Measurements from ENCODE around the gene PRCP. TPM values are rescaled to one million over a fixed set of nuclear protein-coding genes. Genes with fewer than 3 reads are reported as not detected.

PRCP gene
- total and polyA plus RNA-seq, 2 donors (not counting 1 experiment from before 2014, with no cell fraction given): 24.6 to 37.7 TPM

DNA sequence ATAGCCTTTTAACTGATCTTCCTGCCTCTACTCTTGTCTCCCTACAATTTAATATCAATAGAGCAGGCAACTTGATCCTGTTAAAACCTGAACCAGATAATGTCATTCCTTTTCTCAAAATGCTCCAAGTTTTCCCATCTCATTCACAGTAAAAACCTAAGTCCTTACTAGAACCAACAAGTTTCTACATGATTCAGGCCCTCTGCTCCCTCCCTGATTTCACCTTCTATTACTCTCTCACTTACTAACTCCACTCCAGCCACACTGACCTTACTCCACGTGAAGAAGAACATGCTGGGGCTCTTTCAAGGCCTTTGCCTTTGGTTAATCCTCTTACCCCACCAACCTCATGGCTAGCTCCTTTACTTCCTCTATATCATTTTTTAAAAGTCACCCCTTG lies 71.1 kb downstream of the PRCP start:
- H3K27me3 Mint-ChIP-seq: no peaks in the 10 kb centered on the region
- ATAC-seq (ENCODE audit: low read depth): no peak
- no peak for DNase-seq
- TF ChIP-seq EZH2 (IDR thresholded peaks at IDR 0.05; ENCODE audit: borderline replicate concordance, insufficient read depth, low read depth, low read length, poor library complexity, severe bottlenecking) (no peak), CTCF (IDR thresholded peaks at IDR 0.05) (no peak)
- H3K27me3 ChIP-seq (replicated peaks in 1 of 4; ENCODE audit: control extremely low read depth in 1 of 4, control insufficient read depth in 3 of 4, insufficient read depth in 4 of 4, low read length in 3 of 4): no peaks in the 10 kb centered on the region
- no peak overlapping the region for H2AFZ ChIP-seq (ENCODE audit: insufficient read depth, low read depth, low read length, poor library complexity, severe bottlenecking)
- H3K4me3 ChIP-seq (ENCODE audit: control extremely low read depth in 1 of 5, extremely low read depth in 1 of 5, insufficient read depth in 1 of 5, low read depth in 2 of 5, low read length in 4 of 5): no peak overlapping the region
- no peak overlapping the region for H3K27ac ChIP-seq (ENCODE audit: low read length in 2 of 2)
- intact Hi-C loops (cut with micrococcal nuclease): no loop called here
- H3K4me3 Mint-ChIP-seq: no peak overlapping the region
- WGBS (ENCODE audit: insufficient coverage): 91% methylated on average over 1 of the region's 1 CpG
- no peak overlapping the region for H3K27ac Mint-ChIP-seq
- no peaks in the 10 kb centered on the region for H3K9me3 Mint-ChIP-seq (ENCODE audit: insufficient read depth)
- peaks cover 2% of the 10 kb centered on the region for H3K4me1 Mint-ChIP-seq
- no peaks in the 10 kb centered on the region for H3K9me3 ChIP-seq (ENCODE audit: control extremely low read depth in 1 of 3, control insufficient read depth in 2 of 3, insufficient read depth in 1 of 3, low read length in 2 of 3)
- H3K36me3 ChIP-seq (replicated peaks in 1 of 2; ENCODE audit: control extremely low read depth in 1 of 2, control insufficient read depth in 1 of 2, extremely low read depth in 1 of 2, insufficient read depth in 2 of 2, low read length in 1 of 2): peaks cover 12 to 20% of the 10 kb centered on the region in 2 experiments
- no peak overlapping the region for H3K9ac ChIP-seq (ENCODE audit: low read length)
- H4K20me1 ChIP-seq (ENCODE audit: control insufficient read depth, insufficient read depth, low read length, poor library complexity, severe bottlenecking): no peaks in the 10 kb centered on the region
- CTCF ChIA-PET: no interaction called here
- POLR2A ChIA-PET: no interaction called here
- H3K4me1 ChIP-seq (ENCODE audit: control insufficient read depth in 2 of 2, insufficient read depth in 2 of 2, low read length in 2 of 2): no peaks in the 10 kb centered on the region
- H3K4me2 ChIP-seq (replicated peaks; ENCODE audit: low read depth, low read length, poor library complexity, severe bottlenecking): no peak overlapping the region
- no peaks in the 10 kb centered on the region for H3K79me2 ChIP-seq (ENCODE audit: control insufficient read depth, insufficient read depth, low read length)

- Mint-ChIP-seq H3K4me1 (peaks cover 2% of the 10 kb centered on the region), H3K9me3 (ENCODE audit: insufficient read depth) (no peaks in the 10 kb centered on the region), H3K4me3 (no peak overlapping the region), H3K27ac (no peak overlapping the region), H3K27me3 (no peaks in the 10 kb centered on the region)
- ChIA-PET CTCF (no interaction called here), POLR2A (no interaction called here)
- H2AFZ ChIP-seq (ENCODE audit: insufficient read depth, low read depth, low read length, poor library complexity, severe bottlenecking): no peak overlapping the region
- H3K4me1 ChIP-seq (ENCODE audit: control insufficient read depth in 2 of 2, insufficient read depth in 2 of 2, low read length in 2 of 2): no peaks in the 10 kb centered on the region
- H3K27ac ChIP-seq (ENCODE audit: low read length in 2 of 2): no peak overlapping the region
- H3K4me3 ChIP-seq (ENCODE audit: control extremely low read depth in 1 of 5, extremely low read depth in 1 of 5, insufficient read depth in 1 of 5, low read depth in 2 of 5, low read length in 4 of 5): no peak overlapping the region
- WGBS (ENCODE audit: insufficient coverage): no CpG with 5 or more reads among the region's 1 CpG
- DNase-seq (no peak), ATAC-seq (ENCODE audit: low read depth) (no peak)
- TF ChIP-seq EZH2 (IDR thresholded peaks at IDR 0.05; ENCODE audit: borderline replicate concordance, insufficient read depth, low read depth, low read length, poor library complexity, severe bottlenecking) (no peak), CTCF (IDR thresholded peaks at IDR 0.05) (no peak)
- intact Hi-C loops (cut with micrococcal nuclease): no loop called here
- no peaks in the 10 kb centered on the region for H3K79me2 ChIP-seq (ENCODE audit: control insufficient read depth, insufficient read depth, low read length)
- no peaks in the 10 kb centered on the region for H4K20me1 ChIP-seq (ENCODE audit: control insufficient read depth, insufficient read depth, low read length, poor library complexity, severe bottlenecking)
- no peaks in the 10 kb centered on the region for H3K9me3 ChIP-seq (ENCODE audit: control extremely low read depth in 1 of 3, control insufficient read depth in 2 of 3, insufficient read depth in 1 of 3, low read length in 2 of 3)
- no peak overlapping the region for H3K4me2 ChIP-seq (replicated peaks; ENCODE audit: low read depth, low read length, poor library complexity, severe bottlenecking)
- peaks cover 7 to 19% of the 10 kb centered on the region in 2 experiments for H3K36me3 ChIP-seq (replicated peaks in 1 of 2; ENCODE audit: control extremely low read depth in 1 of 2, control insufficient read depth in 1 of 2, extremely low read depth in 1 of 2, insufficient read depth in 2 of 2, low read length in 1 of 2)
- H3K9ac ChIP-seq (ENCODE audit: low read length): no peak overlapping the region
- H3K27me3 ChIP-seq (replicated peaks in 1 of 4; ENCODE audit: control extremely low read depth in 1 of 4, control insufficient read depth in 3 of 4, insufficient read depth in 4 of 4, low read length in 3 of 4): no peaks in the 10 kb centered on the region
Measured at GRCh38 chr11:82828472-82828871, 71.8 kb downstream of the PRCP start.

Data from B cell (primary cell).